Stimulated activated CD4-positive, alpha-beta T cell treated with anti-CD3 and anti-CD28 coated beads, Interleukin-15, amount 100 ng/mL, for 1 hour (primary cell): ENCODE measurements around the gene TLE4.

Source experiments
- DNase-seq, 2 donors: peaks; one replicate each; pipeline ENCODE4 v3.0.0-alpha.2; 2020; ENCODE audit warnings: low read depth in 1 of 2, low spot score in 1 of 2

Gene TLE4

GRCh38 chr9:79765466-79765865 lies 193.7 kb downstream of the TLE4 start:
- no peak for DNase-seq

DNA sequence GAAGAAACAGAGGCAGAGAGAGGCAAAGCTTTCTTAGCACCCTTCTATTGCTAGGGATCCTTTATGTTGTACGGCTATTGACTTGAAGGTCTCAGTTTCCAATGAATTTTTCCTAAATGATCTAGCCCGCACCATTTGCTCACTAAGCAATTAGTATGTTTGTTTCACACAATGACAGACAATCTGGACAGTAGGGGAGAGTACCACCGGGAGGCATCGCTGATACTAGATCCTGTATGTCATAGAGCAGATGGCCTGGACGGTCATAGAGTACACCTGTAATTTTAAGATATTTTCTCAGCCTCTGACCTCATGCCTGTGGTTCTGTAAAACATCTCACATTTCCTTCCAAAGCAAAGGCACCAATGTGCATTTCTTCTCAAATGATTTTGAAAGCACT lies 194.3 kb downstream of the TLE4 start:
- no peak for DNase-seq

GRCh38 chr9:79768194-79768593 lies 196.4 kb downstream of the TLE4 start:
- DNase-seq = no peak

- no peak for DNase-seq
These were observed 197.9 kb downstream of the TLE4 start for GRCh38 chr9:79769476-79770275.

GRCh38 chr9:79774356-79774755 lies 202.6 kb downstream of the TLE4 start:
- DNase-seq = no peak
